ENCODE measurements around the gene PCDHA1.
"Not testable (repeated sequence)": the region's sequence is repeated elsewhere in the genome, so short reads cannot be mapped to it uniquely, and the experiment has no call there.

The PCDHA1 gene

DNA sequence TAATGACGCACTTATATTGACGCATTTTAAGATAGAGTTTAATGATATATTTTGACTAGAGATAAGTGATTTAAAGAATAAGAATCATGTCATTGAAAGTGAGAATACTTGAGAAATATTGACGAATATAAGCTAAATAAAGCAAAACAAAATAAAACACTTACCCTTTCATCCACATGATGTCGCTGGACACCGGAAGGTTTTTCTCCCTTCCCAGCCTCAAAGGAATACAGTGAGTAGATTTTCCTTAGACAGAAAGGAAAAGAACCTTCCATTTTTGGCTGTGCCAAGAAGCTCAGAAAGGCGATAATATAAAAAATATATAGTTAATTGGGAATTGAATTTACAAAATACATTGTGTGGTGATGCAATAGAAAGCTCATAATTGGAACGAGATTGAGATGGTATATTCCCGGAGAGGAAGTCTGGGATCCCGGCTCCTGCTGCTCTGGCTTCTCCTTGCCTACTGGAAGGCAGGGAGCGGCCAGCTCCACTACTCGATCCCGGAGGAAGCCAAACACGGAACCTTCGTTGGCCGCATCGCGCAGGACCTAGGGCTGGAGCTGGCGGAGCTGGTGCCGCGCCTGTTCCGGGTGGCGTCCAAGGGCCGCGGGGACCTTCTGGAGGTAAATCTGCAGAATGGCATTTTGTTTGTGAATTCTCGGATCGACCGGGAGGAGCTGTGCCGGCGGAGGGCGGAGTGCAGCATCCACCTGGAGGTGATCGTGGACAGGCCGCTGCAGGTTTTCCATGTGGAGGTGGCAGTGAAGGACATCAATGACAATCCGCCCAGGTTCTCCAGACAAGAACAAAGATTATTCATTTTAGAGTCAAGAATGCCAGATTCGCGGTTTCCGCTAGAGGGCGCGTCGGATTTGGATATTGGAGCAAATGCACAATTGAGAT, 35.7 kb downstream of the PCDHA1 start, which contains the start of gene PCDHA5:
PCDHA5 (plus strand) TSS at position 239 of the 906 bp plus-strand sequence.
- DNase-seq (ENCODE audit: low spot score), result no peak

DNA sequence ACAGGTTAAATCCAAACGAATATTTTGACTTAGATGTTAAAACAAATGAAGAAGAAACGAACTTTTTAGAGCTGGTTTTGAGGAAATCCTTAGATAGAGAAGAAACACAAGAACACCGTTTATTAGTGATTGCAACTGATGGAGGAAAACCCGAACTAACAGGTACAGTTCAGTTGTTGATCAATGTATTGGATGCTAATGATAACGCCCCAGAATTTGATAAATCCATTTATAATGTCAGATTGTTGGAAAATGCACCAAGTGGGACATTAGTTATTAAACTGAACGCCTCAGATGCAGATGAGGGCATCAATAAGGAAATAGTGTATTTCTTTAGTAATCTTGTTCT, 36.3 kb downstream of the PCDHA1 start:
- no peak for DNase-seq (ENCODE audit: low spot score)
- in situ Hi-C loops (cut with MboI; ENCODE audit: low sequenced_read_pairs, unreplicated experiment), result no loop called here
- TF ChIP-seq, protein P1, sequence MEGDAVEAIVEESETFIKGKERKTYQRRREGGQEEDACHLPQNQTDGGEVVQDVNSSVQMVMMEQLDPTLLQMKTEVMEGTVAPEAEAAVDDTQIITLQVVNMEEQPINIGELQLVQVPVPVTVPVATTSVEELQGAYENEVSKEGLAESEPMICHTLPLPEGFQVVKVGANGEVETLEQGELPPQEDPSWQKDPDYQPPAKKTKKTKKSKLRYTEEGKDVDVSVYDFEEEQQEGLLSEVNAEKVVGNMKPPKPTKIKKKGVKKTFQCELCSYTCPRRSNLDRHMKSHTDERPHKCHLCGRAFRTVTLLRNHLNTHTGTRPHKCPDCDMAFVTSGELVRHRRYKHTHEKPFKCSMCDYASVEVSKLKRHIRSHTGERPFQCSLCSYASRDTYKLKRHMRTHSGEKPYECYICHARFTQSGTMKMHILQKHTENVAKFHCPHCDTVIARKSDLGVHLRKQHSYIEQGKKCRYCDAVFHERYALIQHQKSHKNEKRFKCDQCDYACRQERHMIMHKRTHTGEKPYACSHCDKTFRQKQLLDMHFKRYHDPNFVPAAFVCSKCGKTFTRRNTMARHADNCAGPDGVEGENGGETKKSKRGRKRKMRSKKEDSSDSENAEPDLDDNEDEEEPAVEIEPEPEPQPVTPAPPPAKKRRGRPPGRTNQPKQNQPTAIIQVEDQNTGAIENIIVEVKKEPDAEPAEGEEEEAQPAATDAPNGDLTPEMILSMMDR (IDR thresholded peaks at IDR 0.05; ENCODE audit: borderline replicate concordance, control extremely low read depth, extremely low read depth, insufficient read depth, missing control alignments), result no peak

More for the DNA sequence above, 35.7 kb downstream of the PCDHA1 start, which contains the start of gene PCDHA5:
- TF ChIP-seq, protein P1 (IDR thresholded peaks at IDR 0.05; ENCODE audit: borderline replicate concordance, control extremely low read depth, extremely low read depth, insufficient read depth, missing control alignments), result no peak
- in situ Hi-C loops (cut with MboI; ENCODE audit: low sequenced_read_pairs, unreplicated experiment), result no loop called here

DNA sequence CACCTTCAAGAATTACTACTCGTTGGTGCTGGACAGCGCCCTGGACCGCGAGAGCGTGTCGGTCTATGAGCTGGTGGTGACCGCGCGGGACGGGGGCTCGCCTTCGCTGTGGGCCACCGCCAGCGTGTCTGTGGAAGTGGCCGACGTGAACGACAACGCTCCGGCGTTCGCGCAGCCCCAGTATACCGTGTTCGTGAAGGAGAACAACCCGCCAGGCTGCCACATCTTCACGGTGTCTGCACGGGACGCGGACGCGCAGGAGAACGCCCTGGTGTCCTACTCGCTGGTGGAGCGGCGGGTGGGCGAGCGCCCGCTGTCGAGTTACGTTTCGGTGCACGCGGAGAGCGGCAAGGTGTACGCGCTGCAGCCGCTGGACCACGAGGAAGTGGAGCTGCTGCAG, 37.0 kb downstream of the PCDHA1 start:
- in situ Hi-C loops (cut with MboI; ENCODE audit: low sequenced_read_pairs, unreplicated experiment); DNase-seq (ENCODE audit: low spot score): not testable (repeated sequence)

DNA sequence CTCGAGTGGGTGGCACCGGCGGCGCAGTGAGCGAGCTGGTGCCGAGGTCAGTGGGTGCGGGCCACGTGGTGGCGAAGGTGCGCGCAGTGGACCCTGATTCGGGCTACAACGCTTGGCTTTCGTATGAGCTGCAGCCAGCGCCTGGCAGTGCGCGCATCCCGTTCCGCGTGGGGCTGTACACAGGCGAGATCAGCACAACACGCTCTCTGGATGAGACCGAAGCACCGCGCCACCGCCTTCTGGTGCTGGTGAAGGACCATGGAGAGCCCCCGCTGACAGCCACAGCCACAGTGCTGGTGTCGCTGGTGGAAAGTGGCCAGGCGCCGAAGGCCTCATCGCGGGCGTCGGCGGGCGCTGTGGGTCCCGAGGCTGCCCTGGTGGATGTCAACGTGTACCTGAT, 37.5 kb downstream of the PCDHA1 start:
- TF ChIP-seq, protein P1 (IDR thresholded peaks at IDR 0.05; ENCODE audit: borderline replicate concordance, control extremely low read depth, extremely low read depth, insufficient read depth, missing control alignments), result no peak
- no peak for DNase-seq (ENCODE audit: low spot score)
- in situ Hi-C loops (cut with MboI; ENCODE audit: low sequenced_read_pairs, unreplicated experiment), result no loop called here

DNA sequence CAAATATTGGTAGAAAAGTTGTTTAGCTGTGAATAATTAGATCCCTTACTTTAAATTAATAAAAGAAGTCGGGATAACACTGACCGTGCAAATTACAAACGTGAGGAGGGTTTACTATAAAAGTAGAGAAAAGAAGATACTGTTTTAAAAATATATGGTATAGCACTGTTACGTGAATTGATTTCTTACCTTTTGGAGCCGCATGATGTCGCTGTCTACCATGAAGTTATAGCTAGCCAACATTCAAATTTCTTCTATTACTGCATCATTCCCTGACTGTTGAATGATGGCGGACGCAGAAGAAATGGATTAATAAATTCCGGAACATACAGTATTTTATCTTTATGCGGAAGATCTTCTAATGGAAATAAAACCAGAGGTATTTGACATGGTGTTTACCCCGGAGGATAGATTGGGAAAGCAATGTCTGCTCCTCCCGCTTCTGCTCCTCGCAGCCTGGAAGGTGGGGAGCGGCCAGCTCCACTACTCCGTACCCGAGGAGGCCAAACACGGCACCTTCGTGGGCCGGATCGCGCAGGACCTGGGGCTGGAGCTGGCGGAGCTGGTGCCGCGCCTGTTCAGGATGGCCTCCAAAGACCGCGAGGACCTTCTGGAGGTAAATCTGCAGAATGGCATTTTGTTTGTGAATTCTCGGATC, 41.9 kb downstream of the PCDHA1 start, which contains the start of gene PCDHA6:
PCDHA6 (plus strand) TSS at position 257 of the 658 bp plus-strand sequence; CDS start at position 389, 132 bp downstream.
- in situ Hi-C loops (cut with MboI; ENCODE audit: low sequenced_read_pairs, unreplicated experiment), result no loop called here
- TF ChIP-seq, protein P1 (IDR thresholded peaks at IDR 0.05; ENCODE audit: borderline replicate concordance, control extremely low read depth, extremely low read depth, insufficient read depth, missing control alignments), result no peak
- DNase-seq (ENCODE audit: low spot score), result no peak

DNA sequence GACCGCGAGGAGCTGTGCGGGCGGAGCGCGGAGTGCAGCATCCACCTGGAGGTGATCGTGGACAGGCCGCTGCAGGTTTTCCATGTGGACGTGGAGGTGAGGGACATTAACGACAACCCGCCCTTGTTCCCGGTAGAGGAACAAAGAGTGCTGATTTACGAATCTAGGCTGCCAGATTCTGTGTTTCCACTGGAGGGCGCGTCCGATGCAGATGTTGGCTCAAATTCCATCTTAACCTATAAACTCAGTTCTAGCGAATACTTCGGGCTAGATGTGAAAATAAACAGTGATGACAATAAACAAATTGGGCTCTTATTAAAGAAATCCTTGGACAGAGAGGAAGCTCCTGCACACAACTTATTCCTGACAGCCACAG, 42.4 kb downstream of the PCDHA1 start:
- TF ChIP-seq, protein P1 (IDR thresholded peaks at IDR 0.05; ENCODE audit: borderline replicate concordance, control extremely low read depth, extremely low read depth, insufficient read depth, missing control alignments), result no peak
- in situ Hi-C loops (cut with MboI; ENCODE audit: low sequenced_read_pairs, unreplicated experiment), result no loop called here
- no peak for DNase-seq (ENCODE audit: low spot score)

DNA sequence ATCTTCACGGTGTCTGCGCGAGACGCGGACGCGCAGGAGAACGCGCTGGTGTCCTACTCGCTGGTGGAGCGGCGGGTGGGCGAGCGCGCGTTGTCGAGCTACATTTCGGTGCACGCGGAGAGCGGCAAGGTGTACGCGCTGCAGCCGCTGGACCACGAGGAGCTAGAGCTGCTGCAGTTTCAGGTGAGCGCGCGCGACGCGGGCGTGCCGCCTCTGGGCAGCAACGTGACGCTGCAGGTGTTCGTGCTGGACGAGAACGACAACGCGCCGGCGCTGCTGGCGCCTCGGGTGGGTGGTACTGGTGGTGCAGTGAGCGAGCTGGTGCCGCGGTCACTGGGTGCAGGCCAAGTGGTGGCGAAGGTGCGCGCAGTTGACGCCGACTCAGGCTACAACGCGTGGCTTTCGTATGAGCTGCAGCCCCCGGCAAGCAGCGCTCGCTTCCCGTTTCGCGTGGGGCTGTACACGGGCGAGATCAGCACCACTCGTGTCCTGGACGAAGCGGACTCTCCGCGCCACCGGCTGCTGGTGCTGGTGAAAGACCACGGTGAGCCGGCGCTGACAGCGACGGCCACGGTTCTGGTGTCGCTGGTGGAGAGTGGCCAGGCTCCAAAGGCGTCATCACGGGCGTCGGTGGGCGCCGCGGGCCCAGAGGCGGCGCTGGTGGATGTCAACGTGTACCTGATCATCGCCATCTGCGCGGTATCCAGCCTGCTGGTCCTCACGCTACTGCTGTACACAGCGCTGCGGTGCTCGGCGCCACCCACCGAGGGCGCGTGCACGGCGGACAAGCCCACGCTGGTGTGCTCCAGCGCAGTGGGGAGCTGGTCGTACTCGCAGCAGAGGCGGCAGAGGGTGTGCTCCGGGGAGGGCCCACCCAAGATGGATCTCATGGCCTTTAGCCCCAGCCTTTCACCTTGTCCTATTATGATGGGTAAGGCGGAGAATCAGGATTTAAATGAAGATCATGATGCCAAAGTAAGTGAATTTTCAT, 43.9 kb downstream of the PCDHA1 start:
- DNase-seq (ENCODE audit: low spot score); in situ Hi-C loops (cut with MboI; ENCODE audit: low sequenced_read_pairs, unreplicated experiment): not testable (repeated sequence)
